Endothelial cell (in vitro differentiated cells): Measurements from ENCODE around the gene TRIM67. TPM values are rescaled to one million over a fixed set of nuclear protein-coding genes. Genes with fewer than 3 reads are reported as not detected.

ENCODE experiments used
- DNase-seq: peaks from one replicate; pipeline ENCODE4 v3.0.0; 2021; ENCODE audit warnings: low spot score
- H3K27ac Mint-ChIP-seq: one replicate; pipeline ENCODE4 v1.8.0; 2021; ENCODE audit warnings: mixed read lengths, inconsistent platforms; ENCODE audit not compliant: unreplicated experiment
- H3K27me3 Mint-ChIP-seq: one replicate; pipeline ENCODE4 v1.8.0; 2021; ENCODE audit warnings: mild to moderate bottlenecking, moderate library complexity, mixed read lengths, inconsistent platforms; ENCODE audit not compliant: unreplicated experiment
- H3K36me3 Mint-ChIP-seq: one replicate; pipeline ENCODE4 v1.8.0; 2021; ENCODE audit warnings: mild to moderate bottlenecking, low read depth, mixed read lengths, inconsistent platforms; ENCODE audit not compliant: unreplicated experiment
- H3K4me1 Mint-ChIP-seq: one replicate; pipeline ENCODE4 v1.8.0; 2021; ENCODE audit warnings: mild to moderate bottlenecking, mixed read lengths, inconsistent platforms; ENCODE audit not compliant: unreplicated experiment
- H3K4me3 Mint-ChIP-seq: one replicate; pipeline ENCODE4 v1.8.0; 2021; ENCODE audit warnings: mild to moderate bottlenecking, mixed read lengths, inconsistent platforms; ENCODE audit not compliant: unreplicated experiment
- H3K9me3 Mint-ChIP-seq: one replicate; pipeline ENCODE4 v1.8.0; 2021; ENCODE audit warnings: mixed read lengths, inconsistent platforms; ENCODE audit not compliant: unreplicated experiment
- CTCF ChIP-seq: fragments of 200-600 bp; sonication (generic); IDR thresholded peaks from one replicate; pipeline ENCODE4 v1.5.0; 2021; ENCODE audit warnings: antibody characterized with exemption; ENCODE audit not compliant: unreplicated experiment
- total RNA-seq: library from RNA; stranded (reverse); fragmentation: NEBNext Ultra II Directional; extraction: Animal tissue kit (Norgen Biotek cat#: 25700); gene quantifications from one replicate; pipeline ENCODE4 v1.2.1, GENCODE V29; 2021; ENCODE audit not compliant: unreplicated experiment

The TRIM67 gene
- total RNA-seq, 1 donor from 2014 or later, result 0.26 TPM

GRCh38 chr1:231214918-231215680, 53.2 kb downstream of the TRIM67 start:
- peaks cover 2% of the 10 kb centered on the region for H3K27me3 Mint-ChIP-seq

GRCh38 chr1:231215681-231216385, 54.0 kb downstream of the TRIM67 start:
- H3K36me3 Mint-ChIP-seq, result no peaks in the 10 kb centered on the region
- H3K27ac Mint-ChIP-seq, result no peak overlapping the region
- no peaks in the 10 kb centered on the region for H3K4me1 Mint-ChIP-seq
- H3K9me3 Mint-ChIP-seq, result no peaks in the 10 kb centered on the region
- no peak for DNase-seq
- TF ChIP-seq CTCF, result no peak
- no peak overlapping the region for H3K4me3 Mint-ChIP-seq
- H3K27me3 Mint-ChIP-seq, result no peaks in the 10 kb centered on the region

More at GRCh38 chr1:231214918-231215680, 53.2 kb downstream of the TRIM67 start:
- TF ChIP-seq CTCF, result no peak
- no peak overlapping the region for H3K4me3 Mint-ChIP-seq
- no peaks in the 10 kb centered on the region for H3K36me3 Mint-ChIP-seq
- no peak overlapping the region for H3K27ac Mint-ChIP-seq
- H3K9me3 Mint-ChIP-seq, result no peaks in the 10 kb centered on the region
- DNase-seq, result no peak
- H3K4me1 Mint-ChIP-seq, result no peaks in the 10 kb centered on the region

GRCh38 chr1:231216498-231216897, 54.6 kb downstream of the TRIM67 start:
- Mint-ChIP-seq H3K4me3 (no peak overlapping the region), H3K36me3 (no peaks in the 10 kb centered on the region), H3K27me3 (no peaks in the 10 kb centered on the region), H3K4me1 (no peaks in the 10 kb centered on the region), H3K27ac (no peak overlapping the region), H3K9me3 (no peaks in the 10 kb centered on the region)
- DNase-seq, result no peak
- TF ChIP-seq CTCF, result no peak

GRCh38 chr1:231217056-231217455, 55.2 kb downstream of the TRIM67 start:
- Mint-ChIP-seq H3K27ac (no peak overlapping the region), H3K9me3 (no peaks in the 10 kb centered on the region), H3K4me3 (no peak overlapping the region), H3K27me3 (no peaks in the 10 kb centered on the region), H3K36me3 (no peaks in the 10 kb centered on the region), H3K4me1 (no peaks in the 10 kb centered on the region)
- no peak for TF ChIP-seq CTCF
- DNase-seq, result no peak

GRCh38 chr1:231218078-231218477, 56.2 kb downstream of the TRIM67 start:
- no peaks in the 10 kb centered on the region for H3K9me3 Mint-ChIP-seq
- no peak overlapping the region for H3K27ac Mint-ChIP-seq
- H3K4me3 Mint-ChIP-seq, result no peak overlapping the region
- no peaks in the 10 kb centered on the region for H3K27me3 Mint-ChIP-seq
- no peaks in the 10 kb centered on the region for H3K36me3 Mint-ChIP-seq
- no peaks in the 10 kb centered on the region for H3K4me1 Mint-ChIP-seq
- no peak for DNase-seq
- TF ChIP-seq CTCF, result no peak
